ELR (cell line): ENCODE measurements around the gene IL11RA.
A peak's percentile ranks its signal among the peaks of the same experiment; 100 is the strongest.
"Not testable (repeated sequence)": the region's sequence is repeated elsewhere in the genome, so short reads cannot be mapped to it uniquely, and the experiment has no call there.

Experiments used
- DNase-seq: peaks from one replicate; pipeline ENCODE4 v3.0.0-alpha.2; 2015; ENCODE audit warnings: low read depth

IL11RA gene

GRCh38 chr9:34629491-34629808, 22.5 kb upstream of the IL11RA start:
- no peak for DNase-seq

- no peak for DNase-seq
Measured at GRCh38 chr9:34630402-34631154, 21.4 kb upstream of the IL11RA start.

GRCh38 chr9:34633166-34633565, 18.8 kb upstream of the IL11RA start:
- DNase-seq = no peak

DNA sequence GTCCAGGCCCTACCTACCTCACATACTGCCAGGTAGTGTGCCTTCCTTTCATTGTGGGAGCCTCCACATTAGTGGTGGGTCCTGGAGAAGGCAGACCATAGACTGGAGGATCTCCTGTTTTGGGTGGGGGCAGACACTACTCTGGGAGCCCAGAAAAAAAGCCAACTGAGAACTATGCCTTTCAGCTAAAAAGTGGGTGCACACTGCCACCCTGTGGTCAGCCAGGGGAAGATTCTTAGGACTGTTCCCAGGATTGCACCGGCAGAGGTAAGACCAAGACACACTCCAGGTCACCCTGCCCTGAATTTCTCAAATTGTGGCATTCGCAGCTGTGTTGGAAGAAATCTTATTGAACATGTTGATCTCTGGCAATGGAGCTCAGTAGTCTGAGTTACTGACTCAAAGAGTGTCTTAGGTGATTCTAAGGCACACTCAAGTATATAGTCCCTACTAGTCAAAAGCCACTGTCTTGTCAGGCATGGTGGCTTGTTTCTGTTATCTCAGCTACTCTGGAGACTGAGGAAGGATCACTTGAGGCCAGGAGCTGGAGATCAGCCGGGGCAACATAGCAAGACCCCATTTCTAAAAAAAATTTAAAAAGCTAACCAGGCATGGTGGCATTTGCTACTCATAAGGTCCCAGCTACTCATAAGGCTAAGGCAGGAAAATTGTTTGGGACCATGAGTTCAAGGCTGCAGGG, 18.0 kb upstream of the IL11RA start:
- peak; percentile 74 for DNase-seq

DNA sequence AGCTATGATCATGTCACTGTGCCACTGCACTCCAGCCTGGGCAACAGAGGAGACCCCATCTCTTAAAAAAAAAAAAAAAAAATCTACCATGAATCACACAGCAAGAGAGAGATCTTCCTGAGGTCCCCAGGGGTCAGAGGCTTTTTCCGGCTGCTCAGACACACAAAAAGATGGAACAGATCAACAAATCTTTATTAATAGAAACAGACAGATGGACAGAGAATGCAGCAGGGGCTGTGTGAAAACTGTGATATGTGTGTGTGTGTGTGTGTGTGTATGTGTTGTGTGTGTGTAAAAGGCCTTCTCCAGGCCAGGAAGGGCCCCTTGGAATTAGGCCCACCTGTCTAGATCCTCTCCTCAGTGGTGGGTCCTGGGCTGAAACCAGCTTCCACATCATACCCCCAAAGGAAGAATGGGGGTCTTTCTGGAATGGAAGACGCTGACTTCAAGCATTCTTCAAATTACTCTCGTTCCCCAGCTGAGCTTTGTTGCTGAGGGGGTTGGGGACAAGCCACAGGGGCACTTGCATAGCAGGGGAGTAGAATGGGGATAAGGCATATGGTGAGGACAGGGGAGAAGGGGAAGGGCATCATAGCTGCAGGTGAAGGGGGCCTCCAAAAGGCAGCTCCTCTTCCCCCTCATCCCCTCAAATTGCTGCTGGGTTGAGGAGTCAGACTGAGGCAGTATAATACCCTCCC, 17.3 kb upstream of the IL11RA start:
- DNase-seq = no peak

DNA sequence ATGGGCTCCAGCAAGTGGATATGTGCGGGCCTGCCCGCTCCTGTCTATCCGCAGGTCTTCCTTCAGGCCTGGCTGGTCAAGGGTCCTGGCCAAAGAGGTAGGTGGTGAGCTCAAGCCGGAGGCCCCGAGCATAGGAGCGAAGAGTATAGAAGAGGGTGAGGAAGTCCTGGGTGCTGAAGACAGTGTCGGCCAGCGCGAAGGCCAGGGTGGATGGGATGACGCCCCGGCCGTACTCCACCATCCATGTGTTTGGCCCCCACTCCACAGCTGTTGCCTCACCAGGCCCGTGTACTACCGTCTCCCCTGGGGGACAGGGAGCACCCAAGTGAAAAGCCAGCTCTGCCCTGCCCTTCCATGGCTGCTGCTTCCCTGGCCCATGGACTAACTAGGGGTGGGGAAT, 16.4 kb upstream of the IL11RA start:
- DNase-seq = no peak

- DNase-seq = peak; percentile 54
Measured at GRCh38 chr9:34636791-34637355, 15.1 kb upstream of the IL11RA start.

DNA sequence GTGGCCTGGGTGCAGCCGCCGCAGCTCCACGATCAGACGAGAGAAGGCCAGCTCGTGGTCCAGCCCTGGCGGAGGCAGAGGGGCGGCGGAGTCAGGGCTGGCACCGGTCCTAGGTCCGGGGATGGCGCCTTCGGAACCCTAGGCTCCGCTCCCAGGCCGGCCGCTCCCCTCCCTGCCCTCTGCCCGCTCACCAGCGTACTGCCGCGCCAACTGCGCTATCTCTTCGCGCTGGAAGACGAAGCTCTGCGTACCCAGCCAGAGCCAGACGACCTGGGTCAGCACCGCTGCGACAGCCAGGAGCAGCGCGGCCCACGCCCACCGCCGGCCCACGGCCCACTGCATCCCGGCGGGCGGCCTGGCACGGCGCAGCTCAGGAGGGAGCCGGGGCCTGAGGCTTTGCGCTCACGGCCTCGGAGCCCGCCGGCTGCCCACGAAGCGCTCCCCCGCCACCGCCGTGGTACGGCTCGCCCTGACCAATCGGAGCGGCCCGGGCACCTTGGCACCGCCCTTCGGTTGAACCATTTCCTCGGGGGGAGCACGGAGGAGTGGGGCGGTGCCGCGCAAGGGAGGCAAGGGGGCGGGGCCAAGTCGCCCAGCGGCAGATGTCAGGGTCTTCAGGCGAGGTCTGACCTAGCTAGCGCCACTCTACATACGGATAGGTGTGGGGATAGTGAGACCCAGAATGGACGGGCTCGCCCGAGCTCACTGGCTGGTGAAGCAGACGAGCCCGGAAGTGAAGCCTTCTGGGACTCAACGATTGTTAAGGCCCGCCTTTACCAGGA, 14.4 kb upstream of the IL11RA start, which contains the start of gene SIGMAR1:
SIGMAR1 (minus strand) TSS at position 432 of the 782 bp plus-strand sequence; CDS start at position 342, 90 bp downstream.
- DNase-seq = peak; percentile 94

- no peak for DNase-seq
Measured at GRCh38 chr9:34638138-34638445, 13.9 kb upstream of the IL11RA start.

DNA sequence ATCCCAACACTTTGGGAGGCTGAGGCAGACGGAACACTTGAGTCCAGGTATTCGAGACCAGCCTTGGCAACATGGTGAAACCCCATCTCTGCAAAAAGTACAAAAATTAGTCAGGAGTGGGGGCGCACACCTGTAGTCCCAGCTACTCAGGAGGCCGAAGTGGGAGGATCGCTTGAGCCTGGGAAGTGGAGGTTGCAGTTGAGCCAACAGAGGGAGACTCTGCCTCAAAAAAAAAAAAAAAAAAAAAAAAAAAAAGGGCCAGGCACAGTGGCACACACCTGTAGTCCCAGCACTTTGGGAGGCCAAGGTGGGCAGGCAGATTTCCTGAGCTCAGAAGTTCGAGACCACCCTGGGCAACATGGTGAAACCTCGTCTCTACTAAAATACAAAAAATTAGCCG, 12.7 kb upstream of the IL11RA start:
- not testable (repeated sequence) for DNase-seq

DNA sequence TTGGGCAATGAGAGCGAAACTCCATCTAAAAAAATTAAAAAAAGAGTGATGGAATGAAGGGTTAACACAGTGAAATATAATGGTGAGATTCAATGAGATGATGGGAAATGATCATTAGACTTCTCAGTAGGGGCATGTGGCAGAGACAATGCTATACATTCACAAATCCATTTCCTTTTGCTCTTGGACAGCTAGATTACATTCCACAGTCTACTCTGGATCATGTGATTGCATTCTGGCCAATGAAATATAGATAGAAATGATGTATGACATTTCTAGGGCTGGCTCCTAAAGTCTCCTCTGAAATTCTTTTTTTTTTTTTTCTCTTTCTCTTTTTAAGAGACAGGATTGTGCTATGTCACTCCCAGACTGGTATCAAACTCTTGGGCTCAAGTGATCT, 9.3 kb upstream of the IL11RA start:
- DNase-seq = no peak

GRCh38 chr9:34644766-34645314, 7.1 kb upstream of the IL11RA start:
- no peak for DNase-seq

DNA sequence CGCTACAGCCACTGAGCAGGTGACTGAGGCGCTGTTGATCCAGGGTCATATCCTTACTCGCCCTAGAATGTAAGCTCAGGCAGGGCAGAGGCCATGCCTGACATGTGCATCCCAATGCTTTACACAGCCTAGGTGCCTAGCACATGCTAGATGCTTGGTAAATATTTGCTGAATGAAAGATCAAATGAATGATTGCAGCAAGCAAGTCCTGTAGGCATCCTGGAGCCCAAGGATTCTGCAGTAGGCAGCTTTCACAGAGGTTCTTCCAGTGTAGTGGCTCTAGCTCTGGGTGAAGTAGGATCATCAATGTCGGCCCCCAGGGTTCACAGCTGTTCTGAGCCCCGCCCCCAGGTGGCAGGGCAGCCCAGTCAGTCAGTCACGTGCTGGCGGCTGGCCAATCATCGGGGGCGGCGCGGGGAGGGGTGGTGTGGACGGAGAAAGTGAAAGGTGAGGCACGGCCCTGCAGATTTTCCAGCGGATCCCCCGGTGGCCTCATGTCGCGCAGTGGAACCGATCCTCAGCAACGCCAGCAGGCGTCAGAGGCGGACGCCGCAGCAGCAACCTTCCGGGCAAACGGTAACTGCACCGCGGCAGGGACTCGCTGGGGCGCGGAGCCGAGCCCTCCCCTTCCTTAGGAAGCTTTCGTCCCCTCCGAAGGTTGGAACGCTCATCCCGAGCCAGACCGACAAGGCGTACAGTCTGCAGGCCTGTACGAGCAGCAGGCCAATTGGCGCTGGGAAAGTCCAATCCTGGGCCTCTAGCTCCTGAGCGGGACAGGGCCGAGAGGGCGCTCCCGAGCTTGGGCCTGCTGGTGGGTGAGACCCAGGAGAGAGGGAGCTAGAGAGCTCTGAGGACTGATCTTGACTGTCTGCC, 5.5 kb upstream of the IL11RA start, which contains the start of gene GALT:
GALT (plus strand) TSS at position 465 of the 873 bp plus-strand sequence; CDS start at position 495, 30 bp downstream.
- DNase-seq = peak; percentile 91

DNA sequence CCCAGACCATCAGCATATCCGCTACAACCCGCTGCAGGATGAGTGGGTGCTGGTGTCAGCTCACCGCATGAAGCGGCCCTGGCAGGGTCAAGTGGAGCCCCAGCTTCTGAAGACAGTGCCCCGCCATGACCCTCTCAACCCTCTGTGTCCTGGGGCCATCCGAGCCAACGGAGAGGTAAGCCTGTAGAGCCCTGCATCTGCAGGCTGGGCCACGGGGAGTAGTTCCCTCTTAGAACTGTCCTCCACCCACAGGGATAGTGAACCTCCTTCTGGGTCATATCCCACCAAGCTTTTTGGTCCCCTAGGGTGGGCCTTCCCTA, 4.9 kb upstream of the IL11RA start:
- no peak for DNase-seq

GRCh38 chr9:34647651-34648050, 4.3 kb upstream of the IL11RA start:
- no peak for DNase-seq

DNA sequence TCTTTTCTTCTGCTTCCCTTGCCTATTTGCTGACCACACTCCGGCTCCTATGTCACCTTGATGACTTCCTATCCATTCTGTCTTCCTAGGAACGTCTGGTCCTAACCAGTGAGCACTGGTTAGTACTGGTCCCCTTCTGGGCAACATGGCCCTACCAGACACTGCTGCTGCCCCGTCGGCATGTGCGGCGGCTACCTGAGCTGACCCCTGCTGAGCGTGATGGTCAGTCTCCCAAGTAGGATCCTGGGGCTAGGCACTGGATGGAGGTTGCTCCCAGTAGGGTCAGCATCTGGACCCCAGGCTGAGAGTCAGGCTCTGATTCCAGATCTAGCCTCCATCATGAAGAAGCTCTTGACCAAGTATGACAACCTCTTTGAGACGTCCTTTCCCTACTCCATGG, 3.3 kb upstream of the IL11RA start:
- no peak for DNase-seq

DNA sequence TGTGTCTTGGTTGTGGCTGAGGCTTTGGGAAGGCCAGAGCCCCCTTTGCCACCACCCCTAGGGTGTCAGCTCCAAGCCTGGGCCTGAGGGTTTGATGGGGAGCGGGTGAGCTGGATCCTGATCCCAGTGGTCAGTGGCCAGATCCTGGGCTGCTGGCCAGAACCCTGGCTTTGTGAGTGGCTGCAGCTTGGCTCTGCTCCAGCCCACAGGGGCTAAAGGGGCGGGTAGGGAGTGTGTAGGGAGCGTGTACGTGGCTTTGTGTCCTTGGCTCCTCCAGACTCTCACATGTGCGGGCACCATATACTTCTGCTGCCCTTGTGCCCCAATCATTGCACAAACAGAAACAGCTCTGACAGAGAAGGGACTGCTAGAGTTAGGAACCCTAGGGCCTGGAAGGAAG, 1.2 kb upstream of the IL11RA start:
- no peak for DNase-seq

GRCh38 chr9:34651321-34651720, 664 bp upstream of the IL11RA start:
- DNase-seq = peak; percentile 32

DNA sequence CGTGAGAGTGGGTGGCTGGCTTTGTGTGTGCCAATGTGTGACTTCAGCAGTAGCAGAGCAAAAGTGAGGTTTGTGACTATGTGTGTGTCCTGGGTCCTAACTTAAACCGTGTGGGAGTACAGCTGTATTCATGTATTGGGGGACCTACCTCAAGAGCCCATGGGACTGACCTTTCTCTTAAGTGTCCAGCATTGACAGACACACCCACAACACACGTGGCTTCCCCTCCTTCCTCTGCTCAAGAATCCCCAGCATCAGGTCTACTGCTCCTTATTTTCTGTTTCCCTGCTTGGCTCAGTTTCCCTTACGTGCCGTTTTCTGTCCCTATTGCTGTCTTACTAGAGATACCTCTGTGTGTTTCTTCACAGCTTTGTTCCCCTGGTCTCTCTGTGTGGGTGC, 616 bp downstream of the IL11RA start:
- DNase-seq = peak; percentile 21

GRCh38 chr9:34653151-34654072, 1.4 kb downstream of the IL11RA start:
- peak; percentile 40 for DNase-seq
